Activated CD8-positive, alpha-beta memory T cell treated with anti-CD3 and anti-CD28 coated beads for 24 hours (primary cell): ENCODE measurements around the gene ZNF407.

Source experiments
- DNase-seq: peaks from one replicate; pipeline ENCODE4 v3.0.0-alpha.2; 2020

Gene ZNF407

DNA sequence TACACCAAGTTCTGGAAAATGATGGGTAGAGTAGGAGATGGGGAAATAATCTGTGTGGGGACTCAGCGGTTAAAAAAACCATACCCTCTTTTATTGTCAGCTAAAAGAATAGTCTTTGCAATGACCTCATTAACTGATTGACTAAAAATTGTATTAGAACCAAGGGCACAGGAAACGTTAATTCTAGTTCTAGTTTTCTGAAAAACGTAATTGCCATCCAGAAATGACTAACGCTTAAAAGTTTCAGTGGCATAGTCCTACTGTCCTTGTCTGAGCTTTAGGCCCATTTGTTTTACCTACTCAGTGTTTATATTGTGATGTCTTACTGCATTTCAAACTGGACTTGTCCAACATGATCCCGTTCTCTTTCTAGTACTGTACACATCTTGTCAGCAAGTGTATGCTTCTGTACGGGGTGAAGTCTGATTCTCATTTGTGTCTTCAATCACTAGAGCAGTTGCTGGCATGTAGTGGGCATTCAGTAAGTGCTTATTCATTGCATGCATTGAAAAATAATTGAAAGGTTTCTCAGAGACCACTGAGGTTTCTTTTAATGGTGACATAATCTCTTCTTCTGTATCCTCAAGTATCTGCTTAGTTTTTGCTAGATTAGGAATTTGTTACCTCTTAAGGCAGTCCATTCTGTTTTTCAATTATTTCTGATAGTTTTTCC, 81.5 kb downstream of the ZNF407 start:
- DNase-seq: no peak

DNA sequence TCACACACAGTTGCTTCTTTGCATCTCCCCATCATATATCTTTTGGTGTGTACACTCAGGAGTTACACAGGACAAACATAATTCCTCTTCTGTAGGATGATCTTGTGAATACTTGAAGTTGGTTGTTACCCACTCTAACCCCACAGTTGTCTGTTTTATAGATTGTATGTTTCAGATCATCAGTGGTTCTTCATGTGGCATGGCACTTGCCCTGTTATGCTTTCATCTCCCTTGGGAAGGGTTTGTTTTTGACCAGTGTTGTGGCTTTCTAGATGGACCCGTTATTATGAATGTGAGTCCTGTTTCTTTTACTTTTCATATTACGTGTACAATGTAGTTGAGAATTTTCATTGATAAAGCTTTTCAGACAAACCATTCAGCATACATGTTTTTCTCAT, 82.0 kb downstream of the ZNF407 start:
- no peak for DNase-seq

DNA sequence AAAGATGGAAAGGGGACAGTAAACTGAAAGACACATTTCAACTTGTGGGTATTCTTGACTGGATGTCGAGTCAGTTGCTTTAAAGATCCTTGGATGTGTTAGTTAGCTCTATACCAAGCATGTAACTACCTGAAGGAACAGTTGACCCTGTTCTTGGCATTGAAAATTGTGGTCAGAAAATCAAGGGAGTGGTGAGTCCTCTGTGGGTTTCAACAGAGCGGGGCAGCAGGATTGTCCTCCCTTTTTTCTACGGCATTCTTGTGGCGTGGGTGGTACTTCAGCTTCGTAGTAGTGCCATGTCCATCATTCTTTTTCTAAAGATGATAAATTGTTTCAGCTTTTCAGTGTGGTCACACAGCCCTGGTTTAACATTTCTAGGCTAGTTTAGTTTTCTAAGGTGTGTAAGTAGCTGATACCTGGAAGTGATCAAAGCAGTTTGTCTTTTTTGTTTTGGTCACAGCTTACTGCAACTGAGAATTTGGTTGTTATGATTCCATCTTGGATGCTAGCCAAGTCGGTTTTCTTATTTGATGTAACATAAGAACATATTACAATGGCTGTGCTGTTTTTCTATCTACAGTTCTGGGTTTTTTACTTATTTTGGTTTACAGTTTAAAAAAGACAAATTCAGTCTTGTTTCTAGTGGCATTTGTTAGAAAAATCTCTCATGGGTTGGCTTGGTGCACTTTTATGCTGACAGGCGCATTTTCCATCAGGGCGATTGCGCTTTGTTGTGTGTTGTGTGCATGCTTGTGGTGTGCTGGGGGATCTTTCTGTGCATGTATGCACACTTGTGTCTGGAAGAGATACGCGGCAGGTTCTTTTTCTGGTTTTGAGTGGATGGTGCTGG, 84.7 kb downstream of the ZNF407 start:
- DNase-seq: no peak

DNA sequence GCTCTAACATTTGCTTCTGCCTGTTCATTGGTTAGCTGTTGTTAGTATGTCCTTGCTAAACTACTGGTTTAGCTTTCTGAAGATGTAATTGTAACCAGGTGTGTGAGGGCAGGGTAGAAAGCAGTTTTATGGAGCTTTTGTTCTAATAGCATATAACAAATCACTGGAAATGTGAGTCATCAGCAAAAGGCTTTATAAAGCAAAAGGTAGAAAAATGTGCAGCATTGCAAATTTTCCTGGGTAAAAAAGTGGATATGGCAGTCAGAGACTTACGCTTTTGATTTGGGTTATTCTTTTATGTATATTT, 85.3 kb downstream of the ZNF407 start:
- no peak for DNase-seq

DNA sequence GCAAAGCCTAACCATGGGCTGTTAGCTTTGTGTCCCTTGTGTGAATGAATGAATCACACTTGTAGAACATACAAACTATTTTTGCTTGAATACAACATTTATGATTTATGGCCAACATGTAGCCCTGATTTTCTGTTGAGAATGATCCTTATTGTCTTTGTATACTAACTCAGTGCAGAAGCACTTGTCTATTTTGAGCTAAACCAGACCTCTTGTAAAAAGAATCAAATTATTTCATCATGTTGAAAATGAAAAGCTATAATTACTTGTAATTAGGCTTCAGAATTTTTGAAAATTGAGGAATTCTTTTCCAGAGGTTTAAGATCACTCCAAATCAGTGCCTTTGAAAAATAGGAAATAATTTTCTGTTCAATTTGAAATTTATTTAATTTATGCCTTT, 85.9 kb downstream of the ZNF407 start:
- no peak for DNase-seq

DNA sequence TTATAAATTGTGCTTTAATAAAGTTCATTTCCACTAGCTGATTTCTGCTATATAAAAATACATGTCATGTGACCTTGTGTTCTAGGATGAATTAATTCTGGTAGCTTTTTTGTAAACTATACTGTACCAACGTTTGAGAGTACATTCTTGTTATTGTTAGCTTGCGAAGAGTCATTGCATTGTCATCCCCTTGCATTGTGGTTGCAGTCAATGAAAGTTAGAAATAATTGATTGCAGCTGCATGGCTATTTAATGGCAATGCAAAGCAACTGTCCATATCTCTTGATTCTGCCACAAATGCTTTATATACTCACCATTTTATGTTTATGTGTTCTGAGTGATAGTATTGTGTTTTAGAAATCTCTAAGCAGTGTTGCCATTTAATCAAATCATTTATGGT, 91.6 kb downstream of the ZNF407 start:
- no peak for DNase-seq

DNA sequence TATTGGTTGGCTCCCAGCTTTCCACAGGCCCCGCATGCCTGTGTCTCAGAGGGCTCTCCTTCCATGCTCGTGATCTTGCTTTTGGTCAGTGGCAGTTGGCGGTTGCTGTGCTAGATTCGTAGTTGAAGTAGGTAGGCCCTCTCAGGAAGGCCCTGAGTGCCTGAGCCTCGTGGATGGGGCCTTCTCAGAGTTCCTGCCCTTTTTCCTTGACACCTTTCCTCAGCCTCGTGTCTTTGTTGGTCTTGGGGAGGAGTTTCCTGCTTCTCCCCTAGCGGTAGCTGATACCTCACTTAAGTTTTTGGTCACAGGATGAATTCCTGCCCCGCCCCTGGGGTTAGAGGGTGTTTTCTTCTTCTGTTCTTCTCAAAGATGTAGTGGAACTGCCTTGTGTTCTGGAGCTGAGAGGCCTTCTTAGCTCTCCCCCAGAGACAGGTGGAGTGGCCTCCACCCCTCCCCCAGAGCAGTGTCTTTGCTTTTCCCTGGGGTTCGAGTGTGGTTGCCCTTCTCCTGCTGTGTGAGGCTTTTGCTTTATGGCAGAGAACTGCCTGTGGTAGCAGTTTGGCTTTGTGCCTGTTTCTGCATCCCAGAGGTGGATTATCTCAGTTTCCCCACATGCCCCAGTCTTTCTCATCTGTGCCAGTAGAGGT, 94.8 kb downstream of the ZNF407 start:
- no peak for DNase-seq

DNA sequence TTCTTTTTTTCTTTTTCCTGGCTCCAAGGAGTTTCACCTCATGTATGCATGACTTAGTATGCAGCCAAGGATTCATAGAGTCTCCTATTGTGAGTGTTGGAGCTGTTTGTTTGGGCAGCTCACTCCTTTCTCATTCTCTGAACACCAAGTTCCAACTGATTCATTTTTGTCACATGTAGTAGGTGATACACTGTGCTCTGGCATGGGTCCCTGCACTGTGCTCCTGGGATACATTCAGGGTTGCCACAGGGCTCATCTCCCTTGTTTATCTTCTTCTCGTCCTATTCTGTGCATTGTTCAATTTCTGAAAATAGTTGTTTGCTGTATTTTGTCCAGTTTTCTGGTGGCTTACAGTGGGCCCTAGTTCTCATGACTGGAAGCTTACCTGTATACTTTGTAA, 96.8 kb downstream of the ZNF407 start:
- no peak for DNase-seq

DNA sequence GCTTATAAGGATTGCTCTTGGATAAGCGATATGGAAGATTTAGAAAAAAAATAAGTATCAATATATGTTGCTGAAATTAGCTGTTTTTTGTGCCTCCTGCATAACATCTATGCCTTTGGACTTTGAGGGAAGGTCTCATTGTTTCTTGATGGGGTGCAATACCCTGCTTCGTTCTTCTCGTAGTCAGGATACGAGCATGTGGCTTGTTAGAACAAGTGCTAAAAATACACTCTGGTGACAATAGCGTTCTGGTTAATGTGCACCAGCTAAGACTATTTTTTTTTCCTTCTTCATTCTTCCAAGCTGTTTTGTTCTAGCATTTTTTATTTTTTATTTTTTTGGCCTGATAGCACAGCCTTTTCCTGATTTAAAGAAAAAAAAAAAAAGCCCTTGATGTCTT, 97.5 kb downstream of the ZNF407 start:
- no peak for DNase-seq

DNA sequence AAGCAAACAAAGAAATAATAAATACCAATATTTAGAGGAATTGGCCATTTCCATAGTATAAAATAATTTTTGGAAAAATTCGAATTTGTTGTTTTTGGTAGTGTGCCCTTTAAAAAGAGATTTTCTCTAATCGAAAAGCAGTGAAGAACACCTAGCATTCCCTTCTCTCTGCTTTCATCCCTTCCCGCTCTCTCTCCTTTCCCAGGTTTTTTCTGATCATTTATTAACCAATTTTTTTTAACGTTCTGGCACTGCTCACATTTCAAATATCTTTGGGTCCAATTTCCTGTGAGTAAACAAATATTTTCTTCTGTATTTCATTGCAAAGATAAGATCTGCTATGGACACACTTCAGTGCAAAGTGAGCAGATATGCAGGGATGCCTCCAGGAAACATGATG, 101.2 kb downstream of the ZNF407 start:
- no peak for DNase-seq

DNA sequence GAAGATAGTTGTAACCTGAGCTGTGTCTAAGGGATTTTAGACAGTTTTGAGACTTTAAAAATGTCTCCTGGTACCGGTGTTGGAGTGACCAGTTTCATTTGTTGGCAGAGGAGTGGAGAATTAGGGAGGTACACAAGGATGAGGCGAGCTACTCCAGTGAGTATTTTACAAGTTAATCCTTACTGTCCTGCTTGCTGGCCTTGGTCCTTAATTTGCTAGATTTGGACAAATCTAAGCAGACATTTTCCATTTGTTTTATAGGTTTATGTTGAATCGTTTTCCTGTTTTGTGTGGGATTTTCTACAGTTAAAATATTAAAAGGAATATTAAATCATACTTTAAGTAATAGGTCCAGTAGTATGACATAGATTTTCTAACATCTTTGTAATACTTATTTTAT, 101.8 kb downstream of the ZNF407 start:
- DNase-seq: no peak

DNA sequence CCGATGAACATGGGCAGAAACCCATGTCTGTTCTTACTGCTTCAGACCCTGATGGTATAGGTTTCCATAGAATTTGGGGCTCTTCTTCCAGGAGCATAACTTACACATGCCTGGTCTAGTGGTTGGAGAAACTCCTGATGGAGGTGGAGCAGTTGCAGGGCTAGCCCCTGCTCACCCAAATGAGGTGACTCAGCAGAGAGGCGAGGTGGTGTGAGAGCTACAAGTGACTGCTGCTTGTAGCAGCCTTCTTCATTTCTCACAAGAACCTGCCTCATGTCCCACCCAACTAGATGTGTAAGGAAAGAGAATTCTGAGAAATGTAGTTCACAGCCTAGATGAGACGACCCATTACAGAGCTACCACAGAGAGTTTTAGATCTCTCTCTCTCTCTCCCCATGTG, 105.3 kb downstream of the ZNF407 start:
- DNase-seq: no peak

DNA sequence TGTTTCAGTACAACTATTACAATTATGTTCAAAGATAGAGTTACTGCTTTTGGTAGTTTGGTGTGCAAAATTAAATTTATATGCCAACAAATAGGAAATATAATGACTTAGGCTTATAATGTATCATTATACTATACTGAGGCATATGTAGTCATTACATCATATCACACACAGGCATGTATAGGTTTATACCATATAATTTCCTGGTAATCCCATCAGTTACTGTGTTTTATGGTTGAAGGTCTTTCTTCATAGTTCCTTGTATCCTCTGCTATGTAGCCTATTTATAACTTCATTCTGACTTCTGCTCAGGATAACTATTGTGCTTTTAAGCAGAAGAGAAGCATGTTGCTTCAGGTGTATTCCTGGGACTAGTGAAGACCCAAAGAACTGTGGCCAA, 110.5 kb downstream of the ZNF407 start:
- no peak for DNase-seq

DNA sequence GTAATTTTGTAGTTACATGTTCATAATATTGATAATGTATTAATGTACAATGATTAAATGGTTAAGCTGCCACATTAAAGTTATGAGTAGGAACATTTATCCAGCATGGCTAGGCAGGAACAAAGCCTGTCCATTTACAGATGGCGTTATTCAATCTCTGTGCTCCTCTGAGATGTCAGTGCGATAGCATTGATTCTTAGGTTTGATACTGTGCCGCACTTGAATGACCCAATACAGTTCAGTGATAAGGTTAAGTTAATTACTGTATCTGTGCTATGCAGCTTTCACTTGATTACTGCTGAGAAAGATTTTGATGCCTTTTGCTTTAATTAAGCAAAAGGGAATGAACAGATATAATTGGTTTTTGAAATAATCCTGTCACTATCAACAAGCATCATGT, 111.8 kb downstream of the ZNF407 start:
- DNase-seq: no peak

DNA sequence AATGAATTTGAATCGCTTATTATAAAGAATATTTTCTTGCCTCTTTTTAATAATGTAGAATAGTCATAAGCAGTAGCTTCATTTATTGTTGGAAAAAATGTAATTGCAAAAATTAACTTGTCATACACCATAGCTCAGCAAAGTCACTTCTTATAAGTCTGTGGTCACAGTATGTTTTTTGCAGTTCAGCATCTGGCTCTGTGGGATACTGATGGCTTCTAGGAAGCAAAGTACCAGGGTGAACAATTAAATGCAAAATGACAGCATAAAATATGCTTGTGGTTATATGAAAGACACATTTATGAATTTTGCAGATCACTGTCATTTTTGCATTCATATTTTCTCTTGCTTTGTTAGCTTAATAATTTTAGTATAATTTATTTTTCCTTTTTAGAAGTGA, 116.5 kb downstream of the ZNF407 start:
- DNase-seq: no peak

DNA sequence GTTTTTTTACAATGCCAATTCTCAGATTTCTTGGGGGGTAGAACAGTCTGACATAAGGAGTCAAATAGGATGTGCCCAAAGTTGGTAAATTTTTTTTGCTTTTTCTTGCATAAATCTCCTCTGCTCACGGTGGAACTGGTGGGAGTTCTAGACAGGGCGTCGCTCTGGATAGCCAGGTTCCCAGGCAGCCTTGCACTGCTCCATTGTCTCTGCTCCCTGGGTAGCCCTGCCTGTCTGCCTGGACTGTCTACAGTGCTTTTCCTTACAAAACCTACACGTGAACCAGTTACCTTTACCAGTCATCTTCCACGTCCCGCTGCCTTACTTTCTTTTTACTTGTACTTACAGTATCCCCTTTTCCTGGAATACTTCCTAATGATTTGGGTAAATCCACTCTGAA, 117.1 kb downstream of the ZNF407 start:
- DNase-seq: no peak

DNA sequence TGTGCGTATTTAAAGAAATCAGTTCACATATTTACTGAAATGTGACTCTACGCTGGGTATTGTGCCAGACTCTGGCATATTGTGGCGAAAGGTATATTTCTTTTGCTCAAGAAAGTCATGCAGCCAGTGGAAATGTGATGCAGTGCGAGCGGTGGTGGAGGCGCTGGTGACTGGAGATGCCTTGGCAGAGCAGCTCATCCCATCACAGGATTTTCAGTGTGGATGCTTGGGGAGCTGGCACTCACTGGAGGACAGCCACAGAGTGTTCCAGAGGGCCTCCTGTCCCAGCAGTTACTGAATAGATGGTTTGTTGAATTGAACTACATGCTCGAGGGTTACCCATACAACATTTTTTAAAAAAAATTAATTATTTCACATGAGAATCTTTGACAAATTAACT, 117.6 kb downstream of the ZNF407 start:
- no peak for DNase-seq

DNA sequence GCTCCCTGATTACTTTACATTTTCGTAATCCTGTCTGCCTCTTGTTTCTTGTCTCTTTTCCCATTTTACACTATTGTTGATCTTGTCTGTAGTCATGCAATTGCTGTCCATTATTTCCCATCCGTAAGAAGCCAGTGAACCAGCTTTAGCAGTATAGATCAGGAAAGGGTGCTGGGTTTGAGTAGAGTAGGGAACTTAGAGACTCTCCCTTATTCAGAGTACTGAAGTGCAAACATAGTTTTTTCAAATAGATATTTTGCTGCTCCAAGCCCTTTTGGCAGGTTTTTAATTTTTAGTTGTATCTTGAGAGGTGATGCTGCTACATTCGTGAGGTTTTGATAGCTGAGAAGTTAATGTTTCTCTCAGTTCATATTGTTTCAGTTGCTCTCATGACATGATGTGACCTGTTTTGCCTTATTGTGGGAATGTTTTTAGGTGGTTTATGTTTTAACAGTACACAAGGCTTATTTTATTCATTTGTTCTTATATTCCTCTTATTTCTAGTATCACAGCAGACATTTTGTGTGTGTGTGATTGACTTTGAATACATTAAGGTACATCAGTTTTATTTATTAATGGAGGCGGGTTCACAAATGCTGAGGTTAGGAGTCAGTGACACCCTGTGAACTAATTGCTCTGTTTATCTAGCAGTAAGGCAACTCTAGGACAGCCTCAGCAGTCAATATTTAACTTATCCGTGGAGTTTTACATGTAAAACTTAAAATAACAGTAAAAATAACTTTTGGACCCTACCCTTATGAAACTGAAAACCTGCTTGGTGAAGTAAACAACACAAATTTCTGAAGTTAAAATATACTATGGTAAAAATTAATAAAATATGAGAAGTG, 118.4 kb downstream of the ZNF407 start:
- DNase-seq: no peak

DNA sequence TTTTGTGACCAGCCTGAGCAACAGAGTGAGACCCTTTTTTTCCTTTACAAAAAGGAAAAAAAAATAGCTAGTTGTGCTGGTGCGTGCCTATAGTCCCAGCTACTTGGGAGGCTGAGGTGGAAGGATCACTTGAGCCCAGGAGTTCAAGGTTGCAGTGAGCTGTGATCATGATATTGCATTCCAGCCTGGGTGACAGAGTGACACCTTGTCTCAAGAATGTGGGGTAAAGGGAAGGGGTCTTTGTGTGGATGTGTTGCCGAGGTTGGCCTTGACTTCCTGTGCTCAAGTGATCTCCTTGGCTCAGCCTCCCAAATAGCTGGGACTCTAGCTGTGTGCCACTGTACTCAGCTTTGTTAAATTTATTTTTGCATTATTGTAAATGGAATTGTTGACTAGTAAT, 120.6 kb downstream of the ZNF407 start:
- no peak for DNase-seq

DNA sequence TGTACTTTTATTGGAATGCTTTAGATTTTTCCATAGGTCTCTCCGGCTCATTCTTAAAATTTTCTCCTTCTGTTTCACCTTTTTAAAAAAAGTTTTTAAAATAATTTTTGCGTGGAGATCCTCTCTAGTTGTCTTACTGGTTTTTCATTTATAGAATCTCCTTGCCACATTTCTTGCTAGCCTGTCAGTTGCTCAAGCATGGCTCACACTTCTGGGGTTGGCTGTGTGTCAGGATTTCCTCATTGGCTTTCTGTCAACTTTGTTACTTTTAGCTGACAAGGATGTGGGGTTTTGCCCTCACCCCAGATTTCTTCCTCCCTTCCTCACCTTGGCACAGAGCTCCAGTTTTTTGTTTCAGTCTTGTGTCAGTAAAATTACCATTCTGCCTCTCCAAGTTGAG, 124.6 kb downstream of the ZNF407 start:
- no peak for DNase-seq

DNA sequence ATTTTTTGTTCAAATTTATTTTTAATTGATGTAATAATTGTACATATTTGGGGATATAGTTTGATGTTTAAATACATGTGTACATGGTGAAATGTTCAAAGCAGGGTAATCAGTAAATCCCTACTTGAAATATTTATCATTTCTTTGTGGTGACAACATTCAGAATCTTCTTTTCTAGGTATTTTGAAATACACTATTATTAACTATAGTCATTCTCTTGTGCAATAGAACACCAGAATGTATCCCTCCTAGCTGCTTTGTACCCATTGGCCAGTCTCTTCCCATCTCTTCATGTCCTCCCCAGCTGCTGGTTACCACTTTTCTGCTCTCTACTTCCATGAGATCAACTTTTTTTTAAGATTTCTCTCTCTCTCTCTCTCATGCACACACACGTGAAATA, 126.5 kb downstream of the ZNF407 start:
- no peak for DNase-seq

DNA sequence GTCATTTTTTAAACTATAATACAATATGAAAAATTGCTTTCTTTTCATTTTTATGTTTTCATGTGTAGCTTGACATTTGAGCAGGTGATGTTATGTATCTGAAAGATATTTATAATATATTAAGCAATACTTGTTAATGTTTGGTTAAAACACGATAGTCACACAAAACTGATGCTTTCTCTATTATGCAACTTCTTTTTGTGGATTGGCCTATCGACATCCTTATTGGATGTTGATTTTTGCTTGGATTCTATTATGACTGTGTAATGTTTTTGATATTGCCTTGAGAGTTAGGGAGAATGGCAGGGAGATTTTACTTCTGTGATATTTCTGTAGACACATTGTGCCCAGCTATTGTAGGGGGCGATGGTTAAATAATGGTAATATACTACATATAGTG, 128.0 kb downstream of the ZNF407 start:
- DNase-seq: no peak

DNA sequence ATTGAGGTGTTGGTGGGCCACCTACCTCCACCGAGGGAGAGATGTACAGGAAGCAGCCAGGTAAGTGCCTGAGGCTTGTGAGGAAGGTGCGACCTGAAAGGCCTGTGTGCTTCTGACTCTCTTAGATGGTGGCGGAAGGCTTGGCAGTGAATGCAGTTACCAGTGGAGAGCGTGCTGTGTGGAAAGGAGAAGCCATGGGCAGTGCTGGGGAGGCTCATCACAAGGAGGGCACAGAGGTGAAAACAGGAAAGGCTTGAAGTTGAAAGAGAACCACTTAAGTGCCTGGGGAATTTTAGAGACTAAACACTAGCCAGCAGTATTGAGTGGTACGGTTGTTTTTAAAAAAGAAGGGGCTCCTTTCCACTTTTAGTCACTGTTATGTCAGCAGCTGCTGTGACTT, 130.9 kb downstream of the ZNF407 start:
- no peak for DNase-seq

DNA sequence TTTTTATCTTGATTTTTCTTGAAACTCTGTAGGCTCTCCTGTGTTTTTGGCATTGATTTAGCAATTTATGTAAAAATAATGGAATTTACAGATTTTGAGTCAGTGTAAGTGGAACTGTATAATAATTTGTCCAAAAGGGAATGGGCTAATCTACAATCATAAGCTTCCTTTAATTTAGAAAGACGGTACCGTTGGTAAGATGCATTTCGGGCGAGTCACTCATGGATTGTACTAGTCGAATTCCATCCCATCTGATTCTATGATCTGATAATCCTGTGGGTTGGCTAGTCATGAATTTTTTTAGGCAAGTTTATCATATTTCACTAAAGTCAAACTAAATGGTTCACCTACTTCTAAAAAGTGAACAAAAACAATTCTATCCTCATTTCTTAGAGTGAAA, 133.4 kb downstream of the ZNF407 start:
- DNase-seq: no peak
